ENCODE results near the gene VPS16. TPM values are rescaled to one million over a fixed set of nuclear protein-coding genes. Genes with fewer than 3 reads are reported as not detected.
"Not testable (repeated sequence)": the region's sequence is repeated elsewhere in the genome, so short reads cannot be mapped to it uniquely, and the experiment has no call there.

The VPS16 gene
- total RNA-seq, 4 donors from 2014 or later: 17.9 to 51.3 (median 31.9) TPM

DNA sequence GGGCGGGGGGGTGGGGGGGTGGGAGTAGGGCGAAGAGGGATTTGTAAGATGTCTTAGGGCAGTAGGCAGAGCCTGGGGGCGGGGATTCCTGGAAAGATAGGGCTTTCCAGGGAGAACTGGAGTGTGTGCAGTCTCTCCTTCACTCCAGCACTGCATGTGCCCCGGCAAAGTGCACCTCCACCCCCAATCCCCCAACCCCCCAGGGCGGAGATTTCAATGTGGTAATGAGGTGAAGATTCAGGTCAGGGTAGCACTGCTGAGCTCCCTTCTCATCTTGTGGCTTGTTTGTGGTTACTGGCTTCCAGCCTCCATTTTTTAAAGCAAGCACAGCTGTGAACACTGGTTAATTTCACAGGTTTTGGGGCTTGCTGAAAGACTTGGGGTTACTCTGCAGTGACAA lies 18.5 kb upstream of the VPS16 start:
- 35 to 41% methylated on average over 5 of the region's 5 CpGs for WGBS, 2 donors
- Histone ChIP-seq H3K9me3 (no peaks in the 10 kb centered on the region), H3K36me3 (no peaks in the 10 kb centered on the region), H3K27me3 (peaks cover 0 to 37% of the 10 kb centered on the region in 2 donors), H3K4me3 (no peak overlapping the region), H3K27ac (no peak overlapping the region), H3K4me1 (peaks cover 0 to 27% (median 5%) of the 10 kb centered on the region in 4 donors)
- no peak for DNase-seq (ENCODE audit: low spot score in 2 of 2)
- TF ChIP-seq, protein P1, sequence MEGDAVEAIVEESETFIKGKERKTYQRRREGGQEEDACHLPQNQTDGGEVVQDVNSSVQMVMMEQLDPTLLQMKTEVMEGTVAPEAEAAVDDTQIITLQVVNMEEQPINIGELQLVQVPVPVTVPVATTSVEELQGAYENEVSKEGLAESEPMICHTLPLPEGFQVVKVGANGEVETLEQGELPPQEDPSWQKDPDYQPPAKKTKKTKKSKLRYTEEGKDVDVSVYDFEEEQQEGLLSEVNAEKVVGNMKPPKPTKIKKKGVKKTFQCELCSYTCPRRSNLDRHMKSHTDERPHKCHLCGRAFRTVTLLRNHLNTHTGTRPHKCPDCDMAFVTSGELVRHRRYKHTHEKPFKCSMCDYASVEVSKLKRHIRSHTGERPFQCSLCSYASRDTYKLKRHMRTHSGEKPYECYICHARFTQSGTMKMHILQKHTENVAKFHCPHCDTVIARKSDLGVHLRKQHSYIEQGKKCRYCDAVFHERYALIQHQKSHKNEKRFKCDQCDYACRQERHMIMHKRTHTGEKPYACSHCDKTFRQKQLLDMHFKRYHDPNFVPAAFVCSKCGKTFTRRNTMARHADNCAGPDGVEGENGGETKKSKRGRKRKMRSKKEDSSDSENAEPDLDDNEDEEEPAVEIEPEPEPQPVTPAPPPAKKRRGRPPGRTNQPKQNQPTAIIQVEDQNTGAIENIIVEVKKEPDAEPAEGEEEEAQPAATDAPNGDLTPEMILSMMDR (IDR thresholded peaks at IDR 0.05): no peak
- TF ChIP-seq EP300 (IDR thresholded peaks at IDR 0.05) (no peak), POLR2A (IDR thresholded peaks at IDR 0.05) (no peak)

DNA sequence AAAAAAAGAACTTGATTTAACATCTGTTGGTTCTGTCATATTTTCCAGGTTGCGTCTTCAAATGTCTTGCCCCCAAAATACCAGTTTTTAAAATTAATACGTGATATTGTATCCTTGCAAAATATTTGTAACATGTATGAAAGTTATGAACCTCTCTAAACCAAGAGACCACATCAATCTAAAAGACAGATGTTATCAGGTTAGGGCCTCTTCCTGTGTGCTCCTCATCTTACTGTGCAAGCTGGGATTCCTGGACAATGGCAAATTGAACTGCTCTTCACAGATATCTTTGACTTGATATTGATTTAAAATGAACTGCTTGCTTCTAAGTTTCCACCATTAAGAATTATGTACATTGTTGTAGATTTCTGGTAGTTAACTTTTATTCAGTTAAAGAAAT lies 14.8 kb upstream of the VPS16 start:
- H3K27ac ChIP-seq: no peak overlapping the region
- no peak for TF ChIP-seq EP300 (IDR thresholded peaks at IDR 0.05)
- TF ChIP-seq, protein P1 (IDR thresholded peaks at IDR 0.05): no peak
- no peak for TF ChIP-seq POLR2A (IDR thresholded peaks at IDR 0.05)
- H3K4me3 ChIP-seq: no peak overlapping the region
- no peaks in the 10 kb centered on the region for H3K36me3 ChIP-seq
- no peaks in the 10 kb centered on the region for H3K9me3 ChIP-seq
- DNase-seq (ENCODE audit: low spot score in 2 of 2): no peak
- 88 to 95% methylated on average over 2 of the region's 2 CpGs for WGBS, 2 donors
- peaks cover 0 to 27% of the 10 kb centered on the region in 2 donors for H3K27me3 ChIP-seq
- peaks cover 0 to 16% (median 5%) of the 10 kb centered on the region in 4 donors for H3K4me1 ChIP-seq

DNA sequence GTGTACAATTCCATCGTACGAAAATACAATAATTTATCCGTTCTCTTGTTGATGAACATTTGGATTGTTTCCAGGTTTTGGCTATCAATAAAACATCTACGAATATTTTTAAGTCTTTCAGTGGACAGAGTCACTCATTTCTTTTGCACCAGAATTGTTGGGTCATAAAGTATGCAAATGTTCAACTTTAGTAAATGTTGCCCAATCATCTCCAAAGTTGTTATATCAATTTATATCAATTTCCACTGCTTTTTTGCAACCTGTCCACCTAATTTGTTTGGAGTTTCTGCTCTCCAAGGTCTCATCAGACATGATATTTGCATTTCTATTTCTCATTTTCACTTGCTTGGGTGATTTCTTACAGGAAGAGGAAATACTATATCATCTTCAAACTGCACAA lies 13.9 kb upstream of the VPS16 start:
- peaks cover 0 to 7% (median under 1%) of the 10 kb centered on the region in 4 donors for H3K4me1 ChIP-seq
- no peak overlapping the region for H3K4me3 ChIP-seq
- WGBS, 2 donors: 78 to 84% methylated on average over 4 of the region's 4 CpGs
- no peaks in the 10 kb centered on the region for H3K9me3 ChIP-seq
- DNase-seq (ENCODE audit: low spot score in 2 of 2): no peak
- no peak for TF ChIP-seq POLR2A (IDR thresholded peaks at IDR 0.05)
- TF ChIP-seq EP300 (IDR thresholded peaks at IDR 0.05): no peak
- TF ChIP-seq, protein P1 (IDR thresholded peaks at IDR 0.05): no peak
- H3K36me3 ChIP-seq: no peaks in the 10 kb centered on the region
- H3K27ac ChIP-seq: no peak overlapping the region
- peaks cover 0 to 18% of the 10 kb centered on the region in 2 donors for H3K27me3 ChIP-seq

DNA sequence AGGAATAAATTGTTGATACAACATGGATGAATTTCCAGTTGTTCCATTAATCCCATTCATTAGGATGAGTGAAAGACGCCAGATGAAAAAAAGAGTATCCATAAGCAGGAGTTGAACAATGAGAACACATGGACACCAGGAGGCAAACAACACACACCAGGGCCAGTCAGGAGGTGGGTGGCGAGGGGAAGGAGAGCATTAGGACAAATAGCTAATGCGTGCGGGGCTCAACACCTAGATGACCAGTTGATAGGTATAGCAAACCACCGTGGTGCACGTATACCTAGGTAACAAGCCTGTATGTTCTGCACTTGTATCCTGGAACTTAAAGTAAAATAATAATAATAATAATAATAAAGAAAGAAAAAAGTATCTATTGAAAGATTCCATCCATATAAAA lies 11.2 kb upstream of the VPS16 start:
- Histone ChIP-seq H3K27ac (no peak overlapping the region), H3K9me3 (no peaks in the 10 kb centered on the region), H3K4me1 (no peaks in the 10 kb centered on the region), H3K36me3 (no peaks in the 10 kb centered on the region), H3K4me3 (no peak overlapping the region), H3K27me3 (peaks cover 0 to 11% of the 10 kb centered on the region in 2 donors)
- WGBS, 2 donors: 67 to 76% methylated on average over 6 of the region's 6 CpGs
- DNase-seq (ENCODE audit: low spot score in 2 of 2): no peak
- TF ChIP-seq POLR2A (IDR thresholded peaks at IDR 0.05) (no peak), EP300 (IDR thresholded peaks at IDR 0.05) (no peak)
- TF ChIP-seq, protein P1 (IDR thresholded peaks at IDR 0.05): no peak

DNA sequence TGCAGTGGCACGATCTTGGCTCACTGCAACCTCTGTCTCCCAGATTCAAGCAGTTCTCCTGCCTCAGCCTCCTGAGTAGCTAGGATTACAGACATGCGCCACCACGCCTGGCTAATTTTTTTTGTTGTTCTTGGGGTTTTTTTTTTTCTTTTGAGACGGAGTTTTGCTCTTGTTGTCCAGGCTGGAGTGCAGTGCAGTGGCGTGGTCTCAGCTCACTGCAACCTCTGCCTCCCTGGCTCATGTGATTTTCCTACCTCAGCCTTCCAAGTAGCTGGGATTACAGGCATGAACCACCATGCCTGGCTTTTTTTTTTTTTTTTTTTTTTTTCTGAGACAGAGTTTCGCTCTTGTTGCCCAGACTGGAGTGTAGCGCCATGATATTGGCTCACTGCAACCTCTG lies 9.3 kb upstream of the VPS16 start:
- Histone ChIP-seq H3K27me3 (peaks cover 0 to 11% of the 10 kb centered on the region in 2 donors), H3K36me3 (peaks cover 0 to 17% (median 0%) of the 10 kb centered on the region in 3 donors)
- WGBS, 2 donors: 66 to 86% methylated on average over 7 of the region's 7 CpGs
- not testable (repeated sequence) for DNase-seq (ENCODE audit: low spot score in 2 of 2); H3K4me1 ChIP-seq; H3K9me3 ChIP-seq; H3K27ac ChIP-seq; H3K4me3 ChIP-seq

DNA sequence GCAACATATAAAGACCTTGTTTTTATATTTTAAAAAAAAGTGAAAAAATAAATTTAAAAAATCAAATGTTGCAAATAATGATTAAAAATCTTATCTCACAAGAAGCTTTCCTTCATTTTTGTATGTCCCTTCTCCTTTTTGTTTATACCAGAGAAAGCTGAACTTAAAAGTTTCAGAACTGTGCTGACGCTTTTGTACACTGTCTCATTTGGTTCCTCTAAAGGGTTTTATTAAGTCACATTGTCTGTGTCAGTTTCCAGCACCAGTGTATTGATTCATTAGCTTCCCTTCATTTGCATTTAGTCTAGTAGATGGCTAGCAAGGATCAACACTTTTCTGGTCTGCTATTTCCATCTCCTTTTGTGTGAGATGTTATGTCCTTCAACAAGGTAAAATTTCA lies 6.8 kb upstream of the VPS16 start:
- no peak for DNase-seq (ENCODE audit: low spot score in 2 of 2)
- TF ChIP-seq EP300 (IDR thresholded peaks at IDR 0.05): no peak
- TF ChIP-seq POLR2A (IDR thresholded peaks at IDR 0.05): no peak
- TF ChIP-seq, protein P1 (IDR thresholded peaks at IDR 0.05): no peak
- Histone ChIP-seq H3K36me3 (peaks cover 0 to 40% (median 0%) of the 10 kb centered on the region in 3 donors), H3K27ac (no peak overlapping the region), H3K4me3 (no peak overlapping the region), H3K4me1 (no peaks in the 10 kb centered on the region), H3K27me3 (no peaks in the 10 kb centered on the region), H3K9me3 (no peaks in the 10 kb centered on the region)
- 68 to 79% methylated on average over 1 of the region's 1 CpG for WGBS, 2 donors
